Hematopoietic multipotent progenitor cell (in vitro differentiated cells): Measurements from ENCODE around the gene MRPL38. TPM values are rescaled to one million over a fixed set of nuclear protein-coding genes. Genes with fewer than 3 reads are reported as not detected.
A peak's percentile ranks its signal among the peaks of the same experiment; 100 is the strongest.
"Not testable (repeated sequence)": the region's sequence is repeated elsewhere in the genome, so short reads cannot be mapped to it uniquely, and the experiment has no call there.

Experiments used
- DNase-seq, 3 donors: peaks; one replicate each; pipeline ENCODE4 v3.0.0-alpha.2; 2011 to 2015; ENCODE audit warnings: low read depth in 2 of 3, low spot score in 2 of 3
- total RNA-seq: library from RNA; depleted of rRNA; stranded (reverse); fragments of >200 nt; gene quantifications from one replicate; pipeline ENCODE4 v1.2.3, GENCODE V29; 2012

Gene MRPL38
- total RNA-seq, 1 donor: 48.7 TPM

DNA sequence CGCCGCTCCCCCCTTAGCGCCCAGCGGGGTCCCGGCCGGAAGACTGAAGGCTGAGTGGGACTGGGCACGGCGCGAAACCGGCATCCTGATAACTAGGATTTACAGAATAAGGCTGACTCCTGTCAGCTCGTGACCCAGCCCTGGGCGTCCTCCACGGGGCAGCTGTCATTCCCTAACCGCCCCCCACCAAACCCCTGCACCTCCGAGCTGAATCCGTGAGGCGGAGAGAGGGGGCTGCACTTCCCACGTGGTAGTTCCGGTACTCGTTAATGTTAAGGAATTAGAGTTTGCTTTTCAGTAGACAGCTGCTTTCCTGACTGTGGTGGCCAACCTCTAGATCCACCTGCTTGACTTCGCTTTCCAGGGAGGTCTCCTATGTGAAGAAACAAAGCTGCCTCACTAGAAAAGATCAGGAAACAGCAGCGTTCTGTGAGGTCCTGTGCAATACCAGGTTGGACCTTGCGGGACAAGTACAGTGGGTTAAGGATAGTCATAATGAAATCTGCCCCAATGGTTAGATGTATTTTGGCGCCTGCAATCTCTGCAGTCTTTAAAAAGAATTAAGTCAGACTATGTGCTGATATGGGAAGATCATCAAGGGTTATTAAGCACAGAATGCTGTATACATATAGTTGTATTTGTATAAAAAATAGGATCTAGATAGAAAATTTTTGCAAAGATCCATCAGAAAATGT, 48.5 kb downstream of the MRPL38 start:
- DNase-seq: no peak

DNA sequence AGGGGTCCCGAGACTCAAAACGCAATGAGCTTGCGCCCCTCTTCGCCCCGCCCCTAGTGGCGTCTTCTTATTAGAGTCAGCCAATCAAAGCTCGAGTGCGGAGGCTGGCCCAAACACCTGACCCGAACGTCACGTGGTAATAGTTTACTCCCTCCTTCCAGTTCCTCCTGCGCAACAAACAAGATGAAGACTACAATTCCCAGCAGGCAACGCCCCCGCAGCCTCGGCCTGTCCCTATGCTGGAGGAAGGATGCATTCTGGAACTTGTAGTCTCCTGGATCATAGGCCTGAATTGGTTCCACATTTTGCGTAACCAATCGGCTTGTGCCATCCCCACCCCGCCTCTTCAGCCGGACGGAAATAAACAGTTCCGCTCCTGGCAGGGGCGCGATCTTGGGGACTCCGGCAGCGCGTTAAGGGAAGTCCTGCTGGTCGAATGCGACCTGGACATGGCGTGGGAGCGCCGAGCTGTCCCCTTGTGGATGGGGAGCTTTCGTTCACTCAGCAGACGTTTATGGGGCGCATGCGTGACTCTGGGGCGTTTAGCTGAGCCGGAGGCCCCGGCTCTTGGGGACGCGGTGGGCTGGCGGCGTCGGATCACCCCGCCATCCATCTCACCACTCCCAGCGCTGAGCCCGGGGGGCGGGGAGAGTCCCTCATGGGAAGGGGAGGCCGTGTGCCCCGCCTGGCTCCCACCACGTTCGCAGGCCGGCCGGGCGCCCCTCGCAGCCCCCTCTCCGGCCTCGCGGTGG, 49.2 kb downstream of the MRPL38 start, which contains the start of gene WBP2:
Gene WBP2 (minus strand): TSS at position 26 of the 752 bp plus-strand sequence. CDS start 38 bp downstream, outside the sequence.
- DNase-seq: peak; percentile 89 to 100 (median 100)

DNA sequence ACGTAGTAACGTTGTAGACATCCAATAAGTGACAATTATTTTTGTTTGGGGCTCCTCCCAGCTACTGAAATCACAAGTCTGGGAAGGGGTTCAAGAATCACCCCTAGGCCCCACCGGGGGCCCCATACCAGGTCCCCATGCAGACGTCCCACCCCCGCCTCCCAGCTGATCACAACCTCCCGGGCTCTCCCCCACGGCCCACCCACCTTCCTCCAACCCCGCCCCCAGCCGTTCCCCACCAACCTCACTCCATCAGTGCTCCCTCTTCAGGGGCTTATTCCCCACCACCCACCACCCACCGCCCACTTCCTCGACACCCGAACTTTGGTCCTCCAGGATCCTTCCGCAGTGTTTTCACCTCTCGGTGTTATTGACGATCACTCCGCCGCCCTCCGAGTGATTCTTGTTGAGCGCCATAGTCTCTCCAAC, 49.8 kb downstream of the MRPL38 start:
- DNase-seq: no peak

DNA sequence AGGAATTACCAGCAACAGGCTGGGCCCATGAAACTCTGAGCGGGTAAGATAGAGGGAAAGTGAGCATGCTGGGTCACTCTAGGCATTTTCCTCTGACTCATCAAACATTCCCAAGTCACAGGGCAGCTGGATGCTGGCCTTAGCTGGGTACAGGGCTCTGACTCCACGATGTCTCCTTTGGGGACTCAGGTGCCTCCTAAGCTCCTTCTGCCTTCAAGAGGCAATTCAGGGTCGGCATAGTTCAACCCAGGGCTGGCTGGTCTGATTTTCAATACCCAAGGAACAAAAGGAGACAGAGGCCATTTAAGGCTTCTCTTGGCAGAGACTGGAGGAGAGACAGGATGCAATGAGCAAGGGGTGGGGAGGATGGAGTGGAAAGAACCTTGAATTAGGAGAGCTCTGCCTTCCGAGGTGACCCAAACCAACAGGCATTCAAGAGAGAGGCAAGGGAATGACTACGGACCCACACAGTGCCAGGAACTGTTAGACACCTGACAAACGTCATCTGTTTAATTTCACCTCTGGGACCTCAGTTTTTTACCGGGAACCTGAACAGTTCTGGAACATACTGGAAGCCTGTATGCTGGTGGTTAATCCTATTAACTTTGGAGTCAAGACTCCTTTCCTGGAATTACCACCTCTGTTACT, 50.5 kb downstream of the MRPL38 start:
- DNase-seq: no peak

DNA sequence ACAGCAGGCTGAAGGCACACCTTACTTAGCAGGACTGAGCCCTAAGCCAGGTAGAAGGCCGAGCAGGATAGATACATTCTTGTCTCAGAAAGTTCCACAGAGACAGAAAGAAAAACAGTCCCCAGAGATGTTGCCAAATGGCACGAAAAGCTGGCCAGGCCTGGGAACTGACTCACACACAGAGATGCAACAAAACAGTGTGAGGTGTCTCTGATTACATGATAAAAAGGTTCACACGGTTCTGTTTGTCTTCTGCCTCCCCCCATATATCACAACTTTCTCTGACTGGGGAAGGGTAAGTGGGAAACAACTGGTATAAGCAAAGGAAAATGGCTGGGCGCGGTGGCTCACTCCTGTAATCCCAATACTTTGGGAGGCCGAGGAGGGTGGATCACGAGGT, 51.3 kb downstream of the MRPL38 start:
- DNase-seq: no peak

DNA sequence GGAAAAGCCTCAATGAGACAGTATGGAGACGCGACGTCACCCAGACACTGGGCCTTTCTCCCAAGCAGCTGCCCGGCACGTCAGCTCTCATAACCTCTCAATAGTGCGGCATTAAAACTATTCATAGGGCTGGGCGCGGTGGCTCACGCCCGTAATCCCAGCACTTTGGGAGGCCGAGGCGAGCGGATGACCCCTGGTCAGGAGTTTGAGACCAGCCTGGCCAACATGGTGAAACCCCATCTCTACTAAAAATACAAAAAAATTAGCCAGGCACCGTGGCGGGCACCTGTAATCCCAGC, 53.0 kb downstream of the MRPL38 start:
- not testable (repeated sequence) for DNase-seq

DNA sequence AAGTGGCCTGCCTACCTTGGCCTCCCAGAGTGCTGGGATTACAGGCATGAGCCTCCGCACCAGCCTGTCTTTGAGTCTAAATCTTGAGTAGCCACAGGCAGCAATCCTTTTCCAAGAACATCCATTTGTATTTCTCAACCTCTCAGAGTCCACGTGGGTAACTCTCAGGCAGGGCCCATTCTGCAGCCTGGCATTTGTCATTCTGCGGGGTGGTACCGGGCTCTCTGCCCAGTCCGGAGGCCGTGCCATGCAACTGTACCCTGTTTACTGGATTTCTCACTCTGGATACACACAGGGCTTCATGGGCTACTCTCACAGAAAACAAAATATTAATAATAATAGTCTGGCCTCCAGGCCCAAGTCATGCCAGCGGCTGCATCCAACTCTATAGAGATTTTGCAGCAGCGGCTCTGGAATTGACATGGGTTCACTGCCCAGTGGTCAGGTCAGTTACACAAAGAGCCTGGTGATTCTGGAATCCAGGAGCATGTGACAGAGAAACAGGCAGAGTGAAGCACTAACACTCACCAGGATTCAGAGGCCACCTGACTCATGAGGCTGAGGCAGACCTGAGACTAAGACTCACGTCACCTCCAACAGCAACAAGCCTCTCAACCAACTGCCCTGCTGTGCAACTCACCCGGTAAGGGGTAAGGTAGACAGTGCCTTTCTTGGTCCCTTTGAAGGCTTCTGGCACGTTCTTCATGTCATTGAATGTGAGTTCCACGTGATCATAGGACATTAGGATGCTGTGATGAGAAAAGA, 53.6 kb downstream of the MRPL38 start:
- DNase-seq: no peak

DNA sequence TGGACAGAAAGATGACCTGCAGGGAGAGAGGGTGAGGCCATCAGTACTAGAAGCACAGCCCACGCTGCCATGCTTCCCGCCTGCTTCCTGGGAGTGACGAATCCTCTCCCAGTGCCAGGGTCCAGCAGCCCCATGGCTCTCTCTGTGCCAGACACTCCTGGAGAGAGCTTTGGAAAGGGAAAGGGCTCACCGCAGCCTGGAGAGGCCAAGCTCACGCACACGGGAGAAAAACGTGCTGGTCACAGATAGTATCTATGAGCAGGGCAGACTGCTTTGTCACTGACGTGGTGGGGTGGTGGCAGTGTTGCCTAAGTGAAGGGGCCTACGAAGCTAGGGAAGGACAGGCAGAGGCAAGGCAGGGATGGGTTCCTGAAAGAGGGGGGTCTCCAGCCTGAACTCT, 55.0 kb downstream of the MRPL38 start:
- no peak for DNase-seq

DNA sequence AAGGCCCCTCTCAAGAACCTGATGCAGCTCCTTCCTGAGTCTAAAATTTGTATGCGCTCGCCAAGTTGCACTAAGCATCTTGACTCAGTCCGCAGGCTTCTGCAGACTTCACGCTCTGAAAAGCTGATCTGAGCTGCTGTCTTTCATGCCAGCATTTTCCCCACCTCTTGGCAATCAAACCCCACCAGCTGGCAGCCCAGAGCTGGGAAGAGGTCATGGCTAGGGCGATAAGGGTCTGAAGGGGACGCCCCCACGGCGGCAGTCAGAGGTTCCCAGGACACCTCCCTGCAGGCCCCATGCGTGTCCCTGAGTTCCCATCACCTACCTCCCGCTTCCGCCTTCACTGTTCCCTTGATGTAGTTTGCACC, 55.4 kb downstream of the MRPL38 start:
- no peak for DNase-seq

Other genes starting within 250 kb of the MRPL38 start
- gene RECQL5, start 237.7 kb downstream of the MRPL38 start, total RNA-seq: 56.6 TPM
- gene SAP30BP, start 237.5 kb downstream of the MRPL38 start, total RNA-seq: 69.2 TPM
- 11.3 TPM for gene ITGB4, start 183.4 kb downstream of the MRPL38 start, total RNA-seq
- gene GALK1, start 139.7 kb downstream of the MRPL38 start, total RNA-seq: 57.1 TPM
- gene UNK, start 120.1 kb downstream of the MRPL38 start, total RNA-seq: 34.7 TPM
- gene UNC13D, start 60.5 kb downstream of the MRPL38 start, total RNA-seq: 245 TPM
- gene WBP2, start 49.5 kb downstream of the MRPL38 start, total RNA-seq: 29.6 TPM
- 38.8 TPM for gene TRIM47, start 26.3 kb downstream of the MRPL38 start, total RNA-seq
- 41.2 TPM for gene TRIM65, start 7.9 kb downstream of the MRPL38 start, total RNA-seq
- gene FBF1, start 36.2 kb upstream of the MRPL38 start, total RNA-seq: 25.9 TPM
- 42.5 TPM for gene ACOX1, start 74.3 kb upstream of the MRPL38 start, total RNA-seq
- gene TEN1, start 74.4 kb upstream of the MRPL38 start, total RNA-seq: 31.8 TPM
- gene CDK3, start 96.0 kb upstream of the MRPL38 start, total RNA-seq: 2.4 TPM
- 7.8 TPM for gene EVPL, start 122.4 kb upstream of the MRPL38 start, total RNA-seq
- 28.8 TPM for gene SRP68, start 167.6 kb upstream of the MRPL38 start, total RNA-seq
- gene GALR2, start 169.9 kb upstream of the MRPL38 start, total RNA-seq: 0.27 TPM
- gene ZACN, start 174.3 kb upstream of the MRPL38 start, total RNA-seq: not detected
- 111 TPM for gene EXOC7, start 198.9 kb upstream of the MRPL38 start, total RNA-seq
- 4.6 TPM for gene FOXJ1, start 236.4 kb upstream of the MRPL38 start, total RNA-seq